ENCODE data around the gene CDV3.

CDV3 gene

DNA sequence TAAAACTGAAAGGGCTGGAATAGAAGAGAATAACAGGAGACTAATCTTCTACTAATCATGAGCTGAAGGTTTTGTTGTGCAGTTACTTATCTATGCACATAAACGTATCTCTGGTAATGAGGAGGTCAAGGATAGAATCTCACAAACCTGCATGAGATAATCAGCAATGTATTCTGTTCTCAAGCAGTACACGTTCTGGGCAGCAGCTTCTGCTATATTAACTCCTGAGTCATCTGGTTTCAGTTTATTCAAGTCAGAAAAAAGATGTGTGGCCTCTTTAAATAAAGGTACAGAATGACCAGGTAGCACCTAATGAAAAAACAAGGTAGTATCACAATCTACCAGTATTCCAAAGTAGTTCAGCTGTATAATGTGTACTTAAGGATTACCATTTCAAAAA lies 34.9 kb downstream of the CDV3 start:
- no CpG with 5 or more reads among the region's 2 CpGs for WGBS (ENCODE audit: extremely low coverage, insufficient coverage, insufficient read length)
- H3K27me3 ChIP-seq (ENCODE audit: insufficient read depth, low read length): no peaks in the 10 kb centered on the region
- no peak overlapping the region for H2AFZ ChIP-seq (ENCODE audit: insufficient read depth, low read length, poor library complexity)
- no peak overlapping the region for H3K18ac ChIP-seq (ENCODE audit: low read length)
- H3K9me3 ChIP-seq (ENCODE audit: insufficient read depth, low read depth, low read length): no peaks in the 10 kb centered on the region
- H3K23ac ChIP-seq (ENCODE audit: low read length): no peak overlapping the region
- no peak overlapping the region for H3K4me2 ChIP-seq (ENCODE audit: low read length)
- no peak overlapping the region for H3K27ac ChIP-seq (ENCODE audit: low read depth, low read length)
- no peak overlapping the region for H2BK120ac ChIP-seq (ENCODE audit: insufficient read depth, low read length, poor library complexity)
- no peaks in the 10 kb centered on the region for H3K79me1 ChIP-seq (ENCODE audit: low read length)
- peaks cover 18 to 19% of the 10 kb centered on the region in 2 experiments for H3K36me3 ChIP-seq (ENCODE audit: control insufficient read depth in 1 of 2, insufficient read depth in 2 of 2, low read length in 2 of 2)
- no peak overlapping the region for H2BK12ac ChIP-seq (ENCODE audit: low read length)
- H3K4me1 ChIP-seq (ENCODE audit: control insufficient read depth in 1 of 2, insufficient read depth in 2 of 2, low read length in 2 of 2): no peaks in the 10 kb centered on the region
- H4K8ac ChIP-seq (ENCODE audit: low read depth, low read length): no peak overlapping the region
- no peak overlapping the region for H4K12ac ChIP-seq (ENCODE audit: low read depth, low read length)
- no peaks in the 10 kb centered on the region for H3K79me2 ChIP-seq (ENCODE audit: control insufficient read depth, insufficient read depth, low read length, poor library complexity)
- H3K4me3 ChIP-seq (ENCODE audit: low read depth, low read length): no peak overlapping the region
- no peak for DNase-seq
- no peak overlapping the region for H2BK5ac ChIP-seq (ENCODE audit: low read depth, low read length, poor library complexity)
- no peak overlapping the region for H3K9ac ChIP-seq (ENCODE audit: low read length)
- no peak overlapping the region for H2AK5ac ChIP-seq (ENCODE audit: low read length)
- H3K4ac ChIP-seq (ENCODE audit: low read depth, low read length): no peak overlapping the region
- no peak overlapping the region for H3K14ac ChIP-seq (ENCODE audit: low read length)
- no peak overlapping the region for H4K91ac ChIP-seq (ENCODE audit: low read depth, low read length)

DNA sequence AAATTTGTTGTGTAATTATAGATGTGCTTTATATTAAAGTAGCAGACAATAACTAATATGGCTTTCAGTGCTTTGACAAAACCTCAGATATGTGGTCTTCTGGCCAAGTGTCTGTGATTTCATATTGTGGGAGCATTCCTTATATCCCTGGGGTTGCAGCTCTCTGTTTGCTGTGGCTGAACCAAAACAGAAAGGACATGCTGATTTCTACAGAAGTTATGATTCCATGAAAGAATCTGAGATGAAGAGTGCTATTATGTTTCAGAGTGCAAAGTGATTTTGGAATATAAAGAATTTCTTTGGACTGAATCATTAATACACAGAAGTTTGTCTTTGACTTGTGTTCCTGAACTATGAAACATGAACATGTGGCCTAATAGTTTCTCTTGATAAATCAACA lies 36.5 kb downstream of the CDV3 start:
- no peak overlapping the region for H3K18ac ChIP-seq (ENCODE audit: low read length)
- H4K12ac ChIP-seq (ENCODE audit: low read depth, low read length): no peak overlapping the region
- peaks cover 14 to 16% of the 10 kb centered on the region in 2 experiments for H3K36me3 ChIP-seq (ENCODE audit: control insufficient read depth in 1 of 2, insufficient read depth in 2 of 2, low read length in 2 of 2)
- H2AFZ ChIP-seq (ENCODE audit: insufficient read depth, low read length, poor library complexity): no peak overlapping the region
- no peak overlapping the region for H3K4me2 ChIP-seq (ENCODE audit: low read length)
- H4K91ac ChIP-seq (ENCODE audit: low read depth, low read length): no peak overlapping the region
- no peaks in the 10 kb centered on the region for H3K9me3 ChIP-seq (ENCODE audit: insufficient read depth, low read depth, low read length)
- H3K4ac ChIP-seq (ENCODE audit: low read depth, low read length): no peak overlapping the region
- no peak overlapping the region for H3K23ac ChIP-seq (ENCODE audit: low read length)
- no peak overlapping the region for H4K8ac ChIP-seq (ENCODE audit: low read depth, low read length)
- no peak overlapping the region for H3K9ac ChIP-seq (ENCODE audit: low read length)
- H3K27ac ChIP-seq (ENCODE audit: low read depth, low read length): no peak overlapping the region
- DNase-seq: no peak
- no peaks in the 10 kb centered on the region for H3K79me1 ChIP-seq (ENCODE audit: low read length)
- no peak overlapping the region for H3K14ac ChIP-seq (ENCODE audit: low read length)
- no peak overlapping the region for H2BK12ac ChIP-seq (ENCODE audit: low read length)
- H3K27me3 ChIP-seq (ENCODE audit: insufficient read depth, low read length): no peaks in the 10 kb centered on the region
- H2BK5ac ChIP-seq (ENCODE audit: low read depth, low read length, poor library complexity): no peak overlapping the region
- H3K4me3 ChIP-seq (ENCODE audit: low read depth, low read length): no peak overlapping the region
- no peaks in the 10 kb centered on the region for H3K79me2 ChIP-seq (ENCODE audit: control insufficient read depth, insufficient read depth, low read length, poor library complexity)
- H3K4me1 ChIP-seq (ENCODE audit: control insufficient read depth in 1 of 2, insufficient read depth in 2 of 2, low read length in 2 of 2): no peaks in the 10 kb centered on the region
- no peak overlapping the region for H2AK5ac ChIP-seq (ENCODE audit: low read length)
- no peak overlapping the region for H2BK120ac ChIP-seq (ENCODE audit: insufficient read depth, low read length, poor library complexity)

DNA sequence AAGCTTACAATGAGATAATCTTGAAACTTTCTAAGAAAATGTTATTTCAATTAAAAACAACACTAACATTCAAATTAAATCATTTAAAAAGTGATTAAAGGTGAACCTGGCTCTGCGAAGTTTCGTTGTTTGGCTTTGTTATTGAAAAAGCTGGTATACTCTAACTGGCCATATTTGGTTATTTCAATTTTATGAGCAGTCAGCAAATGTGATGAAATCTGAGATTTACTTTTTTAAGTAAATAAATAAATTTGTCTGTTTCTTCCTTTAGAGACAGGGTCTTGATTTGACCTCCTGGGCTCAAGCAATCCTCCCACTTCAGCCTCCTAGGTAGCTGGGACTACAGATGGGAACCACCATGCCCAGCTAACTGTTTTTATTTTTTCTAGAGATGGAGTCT lies 38.0 kb downstream of the CDV3 start:
- Histone ChIP-seq H4K8ac (ENCODE audit: low read depth, low read length) (no peak overlapping the region), H3K4me1 (ENCODE audit: control insufficient read depth in 1 of 2, insufficient read depth in 2 of 2, low read length in 2 of 2) (no peaks in the 10 kb centered on the region), H3K9me3 (ENCODE audit: insufficient read depth, low read depth, low read length) (no peaks in the 10 kb centered on the region), H3K18ac (ENCODE audit: low read length) (no peak overlapping the region), H3K36me3 (ENCODE audit: control insufficient read depth in 1 of 2, insufficient read depth in 2 of 2, low read length in 2 of 2) (peaks cover 15 to 18% of the 10 kb centered on the region in 2 experiments), H3K4me2 (ENCODE audit: low read length) (no peak overlapping the region), H4K91ac (ENCODE audit: low read depth, low read length) (no peak overlapping the region), H3K14ac (ENCODE audit: low read length) (no peak overlapping the region), H2AFZ (ENCODE audit: insufficient read depth, low read length, poor library complexity) (no peak overlapping the region), H3K27me3 (ENCODE audit: insufficient read depth, low read length) (no peaks in the 10 kb centered on the region), H2BK5ac (ENCODE audit: low read depth, low read length, poor library complexity) (no peak overlapping the region), H2AK5ac (ENCODE audit: low read length) (no peak overlapping the region), H3K23ac (ENCODE audit: low read length) (no peak overlapping the region), H3K4me3 (ENCODE audit: low read depth, low read length) (no peak overlapping the region), H3K79me2 (ENCODE audit: control insufficient read depth, insufficient read depth, low read length, poor library complexity) (no peaks in the 10 kb centered on the region), H3K9ac (ENCODE audit: low read length) (no peak overlapping the region), H2BK120ac (ENCODE audit: insufficient read depth, low read length, poor library complexity) (no peak overlapping the region), H3K79me1 (ENCODE audit: low read length) (no peaks in the 10 kb centered on the region), H4K12ac (ENCODE audit: low read depth, low read length) (no peak overlapping the region), H2BK12ac (ENCODE audit: low read length) (no peak overlapping the region), H3K27ac (ENCODE audit: low read depth, low read length) (no peak overlapping the region), H3K4ac (ENCODE audit: low read depth, low read length) (no peak overlapping the region)
- WGBS (ENCODE audit: extremely low coverage, insufficient coverage, insufficient read length): no CpG with 5 or more reads among the region's 2 CpGs
- no peak for DNase-seq

DNA sequence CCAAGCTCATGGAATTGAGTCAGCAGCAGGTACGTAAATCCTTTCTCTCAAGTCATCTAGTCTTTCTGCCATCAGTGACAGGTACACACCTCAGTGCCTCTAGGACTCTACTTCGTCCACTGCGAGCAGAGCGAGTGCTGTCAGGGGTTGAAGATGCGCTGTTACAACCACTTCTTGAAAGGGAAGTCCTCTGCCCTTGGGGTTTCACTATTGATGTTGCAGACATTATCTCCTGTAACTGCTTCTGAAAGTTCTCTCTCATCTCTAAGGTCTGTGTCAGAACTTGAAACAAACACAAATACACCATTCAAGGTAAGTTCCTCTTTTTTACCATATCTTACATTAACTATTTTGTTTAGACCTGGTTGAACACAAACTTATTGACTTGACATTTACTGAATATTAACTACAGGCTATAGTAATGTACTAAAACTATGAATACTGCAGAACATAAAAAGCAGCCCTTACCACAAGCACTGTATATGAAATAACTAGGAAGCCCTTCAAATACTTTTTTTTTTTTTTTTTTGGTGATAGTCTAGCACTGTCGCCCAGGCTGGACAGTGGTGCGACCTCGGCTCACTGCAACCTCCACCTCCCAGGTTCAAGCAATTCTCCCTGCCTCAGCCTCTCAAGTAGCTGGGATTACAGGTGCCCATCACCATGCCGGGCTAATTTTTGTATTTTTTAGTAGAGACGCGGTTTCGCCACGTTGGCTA lies 46.7 kb downstream of the CDV3 start:
- Histone ChIP-seq H3K27me3 (ENCODE audit: insufficient read depth, low read length) (no peaks in the 10 kb centered on the region), H3K4me2 (ENCODE audit: low read length) (no peak overlapping the region), H3K4ac (ENCODE audit: low read depth, low read length) (no peak overlapping the region), H2AK5ac (ENCODE audit: low read length) (no peak overlapping the region), H4K8ac (ENCODE audit: low read depth, low read length) (no peak overlapping the region), H3K4me1 (ENCODE audit: control insufficient read depth in 1 of 2, insufficient read depth in 2 of 2, low read length in 2 of 2) (no peaks in the 10 kb centered on the region), H4K91ac (ENCODE audit: low read depth, low read length) (no peak overlapping the region), H3K14ac (ENCODE audit: low read length) (no peak overlapping the region), H3K79me1 (ENCODE audit: low read length) (no peaks in the 10 kb centered on the region), H2AFZ (ENCODE audit: insufficient read depth, low read length, poor library complexity) (no peak overlapping the region), H3K79me2 (ENCODE audit: control insufficient read depth, insufficient read depth, low read length, poor library complexity) (no peaks in the 10 kb centered on the region), H2BK120ac (ENCODE audit: insufficient read depth, low read length, poor library complexity) (no peak overlapping the region), H3K9me3 (ENCODE audit: insufficient read depth, low read depth, low read length) (no peaks in the 10 kb centered on the region), H3K27ac (ENCODE audit: low read depth, low read length) (no peak overlapping the region), H2BK5ac (ENCODE audit: low read depth, low read length, poor library complexity) (no peak overlapping the region), H3K23ac (ENCODE audit: low read length) (no peak overlapping the region), H2BK12ac (ENCODE audit: low read length) (no peak overlapping the region), H3K36me3 (ENCODE audit: control insufficient read depth in 1 of 2, insufficient read depth in 2 of 2, low read length in 2 of 2) (peaks cover 19 to 25% of the 10 kb centered on the region in 2 experiments), H4K12ac (ENCODE audit: low read depth, low read length) (no peak overlapping the region), H3K9ac (ENCODE audit: low read length) (no peak overlapping the region), H3K18ac (ENCODE audit: low read length) (no peak overlapping the region), H3K4me3 (ENCODE audit: low read depth, low read length) (no peak overlapping the region)
- no peak for DNase-seq
- WGBS (ENCODE audit: extremely low coverage, insufficient coverage, insufficient read length): no CpG with 5 or more reads among the region's 13 CpGs
